ENCODE data around the gene LRIT3.
"Not testable (repeated sequence)": the region's sequence is repeated elsewhere in the genome, so short reads cannot be mapped to it uniquely, and the experiment has no call there.

Gene LRIT3

DNA sequence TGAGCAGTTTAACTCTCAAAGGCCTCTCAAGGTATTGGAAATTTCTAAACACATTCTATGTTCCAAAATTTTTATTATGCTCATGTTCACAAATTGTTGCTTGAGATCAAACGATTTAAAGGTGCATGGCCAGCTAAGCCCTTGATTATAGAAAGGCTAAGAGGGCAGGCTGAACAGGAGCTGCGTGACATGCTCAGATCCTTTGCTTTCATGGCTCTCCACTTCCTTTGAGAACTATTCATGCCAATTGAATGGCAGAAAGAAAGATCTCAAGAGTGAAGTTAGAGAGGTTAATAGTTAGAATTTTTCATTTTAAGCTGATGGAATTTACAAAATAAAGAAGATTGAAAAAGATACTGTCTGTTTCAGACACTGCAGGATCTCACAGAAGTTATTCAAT lies 594 bp downstream of the LRIT3 start:
- DNase-seq (ENCODE audit: low spot score) = no peak

DNA sequence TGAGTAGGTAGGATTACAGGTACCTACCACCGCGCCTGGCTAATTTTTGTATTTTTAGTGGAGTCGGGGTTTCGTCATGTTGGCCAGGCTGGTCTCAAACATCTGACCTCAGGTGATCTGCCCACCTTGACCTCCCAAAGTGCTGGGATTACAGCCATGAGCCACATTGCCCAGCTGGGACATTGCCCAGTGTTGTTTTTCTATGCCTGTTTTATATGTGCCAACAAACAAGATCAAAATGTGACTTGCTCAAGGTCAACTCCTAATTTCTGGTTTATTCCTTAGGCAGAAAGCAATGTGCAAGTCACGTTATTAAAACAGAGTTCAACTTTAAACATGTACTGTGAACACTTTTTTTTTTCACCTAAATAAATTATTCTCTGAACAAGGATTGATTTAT lies 2.7 kb downstream of the LRIT3 start:
- DNase-seq (ENCODE audit: low spot score) = no peak

DNA sequence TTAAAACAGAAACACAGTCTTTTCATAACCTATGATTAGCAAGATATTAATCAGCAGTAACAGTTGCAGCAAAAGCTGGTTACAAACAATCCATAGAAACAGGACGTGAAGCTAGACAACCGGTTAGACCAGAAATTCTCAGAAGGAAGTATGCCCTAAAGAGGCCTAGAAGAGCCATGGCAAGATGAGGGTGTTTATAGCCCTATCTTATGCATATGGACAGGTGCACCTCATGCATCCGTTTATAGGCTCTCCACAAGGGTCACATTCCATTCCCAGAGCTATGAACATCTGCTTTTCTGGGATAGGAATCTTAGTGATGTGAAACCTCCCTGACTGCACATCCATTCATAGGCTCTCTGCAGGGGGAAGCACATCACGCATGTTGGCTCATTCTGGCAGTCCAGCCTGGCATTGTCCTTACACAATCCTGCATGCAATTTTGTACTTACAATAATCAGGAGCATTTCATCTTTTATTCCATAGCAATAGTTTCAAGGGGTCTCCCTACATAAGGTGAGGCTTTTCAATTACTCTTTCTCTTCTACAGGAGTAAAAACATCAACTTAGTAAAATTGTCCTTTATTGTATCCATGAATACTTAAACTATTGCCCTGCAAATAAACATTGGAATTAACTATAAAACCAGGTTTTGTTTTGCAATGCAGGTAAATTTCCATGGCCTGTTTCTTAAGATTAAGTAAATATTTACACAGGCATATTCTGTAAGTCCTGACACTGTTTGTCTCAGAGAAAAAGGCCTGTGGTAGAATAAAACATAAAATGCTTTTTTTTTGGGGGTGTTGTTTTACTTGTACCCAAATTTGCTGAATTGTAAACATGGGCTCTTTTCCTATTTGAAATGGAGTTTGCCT lies 11.8 kb downstream of the LRIT3 start:
- DNase-seq (ENCODE audit: low spot score) = not testable (repeated sequence)

DNA sequence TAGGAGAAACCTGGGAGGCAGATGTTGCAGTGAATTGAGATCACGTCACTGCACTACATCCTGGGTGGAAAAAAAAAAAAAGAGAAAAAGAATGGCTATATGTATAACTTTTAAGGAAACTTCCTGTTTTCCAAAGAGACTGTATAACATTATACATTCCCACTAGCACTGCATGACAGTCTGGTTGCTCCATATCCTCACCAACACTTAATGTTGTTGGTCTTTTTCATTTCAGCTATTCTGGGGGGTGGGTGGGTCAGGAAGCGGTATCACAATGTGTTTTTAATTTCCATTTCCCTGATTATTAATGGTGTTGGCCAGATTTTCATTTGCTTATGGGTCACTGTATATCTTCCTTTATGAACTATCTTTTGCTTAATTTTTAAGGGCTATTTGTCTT lies 13.4 kb downstream of the LRIT3 start:
- DNase-seq (ENCODE audit: low spot score) = no peak

DNA sequence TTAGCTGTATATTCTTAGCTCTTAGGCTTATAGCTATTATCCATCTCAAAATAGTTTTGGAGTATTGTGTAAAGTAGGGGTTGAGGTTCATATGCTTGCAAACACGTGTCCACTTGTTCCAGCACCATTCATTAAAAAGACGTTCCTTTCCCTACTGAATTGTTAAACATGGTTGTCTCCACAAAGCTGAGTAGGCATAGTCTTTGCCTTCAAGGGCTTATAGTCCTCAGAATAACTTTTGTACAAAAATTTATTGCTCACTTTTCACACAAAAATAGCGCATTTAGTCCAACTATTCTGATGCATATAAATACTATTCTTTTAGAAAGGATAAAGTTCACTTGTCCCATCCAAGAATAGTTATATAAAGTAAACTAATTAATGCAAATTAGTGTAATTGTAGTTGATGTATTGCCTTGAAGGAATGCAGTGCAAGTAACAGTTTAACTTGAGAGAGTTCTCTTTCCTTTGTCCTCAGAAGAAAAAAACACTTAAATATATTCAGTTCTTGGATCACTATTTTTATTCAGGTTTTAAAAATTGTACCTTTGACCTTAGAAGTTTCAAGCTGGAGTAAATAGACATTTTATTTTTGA lies 14.1 kb downstream of the LRIT3 start:
- DNase-seq (ENCODE audit: low spot score) = no peak

DNA sequence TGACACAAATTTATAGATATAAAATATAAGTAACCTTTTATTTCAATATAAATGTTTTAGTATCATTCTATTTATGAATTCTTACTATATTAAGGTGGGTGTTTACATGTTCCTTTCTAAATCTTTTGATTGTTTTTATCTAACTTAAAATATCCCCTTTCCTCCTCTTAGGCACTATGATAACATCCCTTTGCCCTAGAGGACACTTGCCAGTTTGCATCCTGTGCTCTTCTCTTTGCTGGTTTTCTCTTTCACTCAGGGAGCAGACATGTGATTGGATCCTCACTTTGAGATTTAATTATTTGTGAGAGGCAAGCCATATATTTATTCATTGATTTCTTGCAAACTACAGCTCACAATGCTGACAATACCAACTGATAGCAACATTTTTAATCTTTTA lies 16.2 kb downstream of the LRIT3 start:
- DNase-seq (ENCODE audit: low spot score) = no peak

DNA sequence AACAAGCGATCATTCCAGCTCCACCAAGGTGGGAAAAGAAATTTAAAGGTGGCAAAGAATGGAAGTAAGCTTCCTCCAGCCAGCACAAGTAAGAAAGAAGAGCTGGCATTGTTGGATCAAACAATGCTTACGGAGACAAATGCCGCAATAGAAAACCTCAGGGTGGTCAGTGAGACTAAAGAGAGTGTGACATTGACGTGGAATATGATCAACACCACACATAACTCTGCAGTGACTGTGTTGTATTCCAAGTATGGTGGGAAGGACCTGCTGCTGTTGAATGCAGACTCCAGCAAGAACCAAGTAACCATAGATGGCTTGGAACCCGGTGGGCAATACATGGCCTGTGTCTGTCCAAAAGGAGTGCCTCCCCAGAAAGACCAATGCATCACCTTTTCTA lies 22.2 kb downstream of the LRIT3 start:
- no peak for DNase-seq (ENCODE audit: low spot score)

DNA sequence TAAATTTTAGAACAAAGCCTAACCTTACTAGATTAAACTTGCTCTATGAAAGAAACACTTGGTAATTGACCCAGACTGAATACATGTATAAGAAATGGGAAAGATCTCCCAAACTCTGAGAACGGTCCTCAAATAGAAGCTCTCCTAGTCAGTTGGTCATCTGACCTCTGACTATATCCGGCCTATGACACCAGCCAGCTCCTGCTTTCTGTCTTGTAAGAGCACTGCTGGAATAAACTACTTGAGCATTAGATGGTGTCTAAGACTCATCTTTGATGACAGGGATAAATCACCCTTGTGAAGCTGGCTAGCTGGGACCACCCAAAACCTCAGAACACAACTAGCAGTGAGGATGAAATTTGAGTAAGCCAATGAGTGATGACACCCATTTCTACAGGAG lies 24.2 kb downstream of the LRIT3 start:
- no peak for DNase-seq (ENCODE audit: low spot score)

DNA sequence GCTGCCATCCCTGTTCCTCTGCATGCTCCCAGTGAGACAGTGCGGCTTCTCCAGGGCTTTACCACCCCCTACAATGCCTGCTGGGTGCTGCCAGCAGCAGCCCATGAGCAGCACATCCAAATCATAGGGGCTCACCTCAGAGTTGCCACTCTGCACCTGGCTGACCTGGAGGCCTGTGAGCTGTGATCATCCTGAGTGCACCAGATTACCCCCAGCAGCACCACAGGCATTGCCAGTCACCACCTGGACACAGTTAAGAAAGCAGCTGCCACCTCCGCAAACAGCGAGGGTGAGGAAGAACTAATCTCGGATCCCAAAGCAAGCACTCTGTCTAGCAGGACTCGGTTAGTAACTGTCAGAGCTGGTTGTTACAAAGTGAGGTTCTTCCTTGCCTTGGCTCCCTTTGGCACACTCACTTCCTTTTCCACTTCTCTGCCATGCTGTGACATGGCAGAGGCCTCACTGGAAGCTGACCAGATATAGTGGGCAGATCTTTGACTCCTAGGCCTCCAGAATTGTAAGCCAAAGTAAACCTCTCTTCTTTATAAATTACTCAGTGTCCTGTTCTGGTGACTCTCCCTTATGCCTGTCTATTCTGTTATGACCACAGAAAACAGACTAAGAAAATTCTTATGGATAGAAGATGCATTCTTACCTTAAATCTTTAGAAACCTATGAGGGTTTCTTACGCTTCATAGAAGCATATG lies 25.2 kb downstream of the LRIT3 start:
- no peak for DNase-seq (ENCODE audit: low spot score)

DNA sequence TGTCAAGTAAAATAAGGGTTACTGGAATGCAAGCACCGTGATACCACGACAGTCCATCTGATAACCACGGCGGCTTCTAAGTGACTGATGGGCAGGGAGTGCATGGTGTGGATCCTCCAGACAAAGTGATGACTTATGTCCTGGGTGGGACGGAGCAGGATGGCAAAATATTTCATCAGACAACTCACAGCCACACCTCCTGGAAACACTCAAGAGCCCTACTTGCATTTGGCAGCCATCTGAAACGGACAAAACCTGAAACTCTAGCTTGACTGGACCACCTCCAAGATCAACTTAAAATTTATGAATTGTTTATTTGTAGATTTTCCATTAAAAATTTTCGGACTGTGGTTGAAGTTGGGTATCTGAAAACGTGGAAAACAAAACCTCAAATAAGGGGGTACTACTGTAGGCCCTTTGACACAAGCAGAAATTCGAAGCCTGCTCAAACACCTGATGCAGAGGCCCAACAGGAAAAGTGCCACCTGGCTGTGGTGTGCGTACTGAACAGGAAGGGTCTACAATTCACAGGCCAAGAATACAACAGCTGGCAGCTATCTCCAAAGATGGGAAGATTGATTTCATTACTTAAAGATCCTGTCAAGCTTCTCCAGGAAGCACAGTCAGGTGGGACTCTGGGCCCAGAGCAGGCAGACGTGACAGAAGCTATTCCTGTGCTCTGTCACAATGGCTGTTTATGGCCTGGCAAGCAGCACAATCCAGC lies 26.0 kb downstream of the LRIT3 start:
- no peak for DNase-seq (ENCODE audit: low spot score)

DNA sequence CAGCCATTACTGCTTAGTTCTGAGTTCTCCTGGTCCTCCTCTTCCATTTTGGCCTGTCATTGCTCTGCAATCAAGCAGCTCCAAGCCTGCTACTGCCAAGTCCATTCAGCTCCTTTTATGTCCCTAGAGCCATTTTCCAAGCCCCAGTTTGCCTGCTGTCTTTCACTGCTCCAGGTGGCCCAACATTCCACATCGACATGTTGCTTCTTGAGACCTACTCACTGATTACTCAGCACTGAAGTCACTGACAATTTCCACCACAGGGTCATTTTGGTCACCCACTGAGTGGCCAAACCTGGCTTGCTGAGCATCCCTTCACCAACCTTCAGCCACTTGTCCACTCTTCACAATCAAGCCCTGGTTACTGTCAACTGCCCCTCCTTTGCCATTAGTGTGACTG lies 27.2 kb downstream of the LRIT3 start:
- DNase-seq (ENCODE audit: low spot score) = no peak

DNA sequence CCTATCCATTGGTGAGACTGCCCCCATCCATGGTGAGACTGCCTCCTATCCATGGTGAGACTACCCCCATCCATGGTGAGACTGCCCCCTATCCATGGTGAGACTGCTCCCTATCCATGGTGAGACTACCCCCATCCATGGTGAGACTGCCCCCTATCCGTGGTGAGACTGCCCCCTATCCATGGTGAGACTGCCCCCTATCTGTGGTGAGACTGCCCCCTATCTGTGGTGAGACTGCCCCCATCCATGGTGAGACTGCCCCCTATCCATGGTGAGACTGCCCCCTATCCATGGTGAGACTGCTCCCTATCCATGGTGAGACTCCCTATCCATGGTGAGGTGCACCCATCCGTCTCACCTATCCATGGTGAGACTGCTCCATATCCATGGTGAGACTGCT lies 27.6 kb downstream of the LRIT3 start:
- not testable (repeated sequence) for DNase-seq (ENCODE audit: low spot score)

DNA sequence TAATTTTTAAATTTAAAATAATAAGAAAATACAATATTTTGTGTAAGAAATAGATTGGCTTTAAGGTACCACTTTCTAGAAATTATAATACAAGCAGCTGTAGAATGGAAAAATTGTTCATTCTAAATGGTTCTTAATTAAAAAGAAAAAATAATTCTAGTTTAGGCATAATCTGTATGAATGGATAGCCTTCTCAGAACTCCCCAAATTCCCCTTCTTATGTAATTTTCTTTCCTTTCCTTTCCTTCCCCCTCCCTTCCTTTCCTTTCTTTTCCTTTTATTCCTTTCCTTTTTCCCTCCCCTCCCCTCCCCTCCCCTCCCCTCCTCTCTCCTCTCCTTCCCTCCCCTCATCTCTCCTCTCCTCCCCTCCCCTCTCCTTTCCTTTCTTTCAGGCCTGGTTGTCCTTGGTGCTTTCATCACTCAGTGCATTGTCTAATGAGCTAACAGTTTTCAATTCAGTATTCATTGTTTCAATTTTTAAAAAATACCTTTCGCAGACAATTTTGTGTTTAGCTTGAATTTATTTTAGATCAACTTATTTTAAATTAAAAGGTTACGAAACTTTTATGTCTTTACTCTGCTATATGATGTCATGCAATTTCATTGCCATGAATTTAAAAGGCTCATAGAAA lies 28.8 kb downstream of the LRIT3 start:
- DNase-seq (ENCODE audit: low spot score) = no peak

DNA sequence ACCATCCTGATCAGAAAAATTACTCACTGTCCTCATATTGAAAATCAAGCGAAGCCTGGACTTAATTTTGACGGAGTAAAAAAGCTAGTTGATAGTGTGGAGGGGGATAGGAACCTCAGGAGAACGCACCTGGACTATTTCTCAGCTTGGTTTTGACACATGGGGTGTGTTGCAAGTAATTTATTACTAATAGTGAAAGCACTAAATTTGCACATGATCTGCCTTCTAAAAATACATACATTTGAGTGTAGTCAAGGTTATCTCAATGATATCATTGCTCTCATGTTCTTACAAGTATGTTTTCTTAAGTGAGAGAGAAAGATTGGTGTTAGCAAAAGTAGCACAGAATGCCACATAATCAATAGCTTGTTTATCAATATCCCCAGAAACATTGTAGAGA lies 29.5 kb downstream of the LRIT3 start:
- DNase-seq (ENCODE audit: low spot score) = no peak

DNA sequence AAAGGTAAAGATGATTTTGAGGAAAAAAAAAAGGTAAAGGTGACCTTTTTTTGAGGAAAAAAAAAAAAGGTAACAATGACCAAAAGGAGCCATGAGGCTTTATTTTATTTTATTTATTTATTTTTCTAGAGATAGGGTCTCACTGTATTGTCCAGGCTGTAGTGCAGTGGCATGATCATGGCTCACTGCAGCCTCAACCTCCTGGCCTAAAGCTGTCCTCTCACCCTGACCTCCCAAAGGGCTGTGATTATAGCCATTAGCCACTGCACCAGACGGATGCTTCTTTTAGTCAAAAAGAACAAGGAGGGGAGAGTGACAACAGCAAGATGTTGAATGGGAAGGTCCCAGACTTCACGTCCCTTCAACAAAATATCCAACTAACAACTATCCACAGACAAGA lies 30.4 kb downstream of the LRIT3 start:
- no peak for DNase-seq (ENCODE audit: low spot score)

DNA sequence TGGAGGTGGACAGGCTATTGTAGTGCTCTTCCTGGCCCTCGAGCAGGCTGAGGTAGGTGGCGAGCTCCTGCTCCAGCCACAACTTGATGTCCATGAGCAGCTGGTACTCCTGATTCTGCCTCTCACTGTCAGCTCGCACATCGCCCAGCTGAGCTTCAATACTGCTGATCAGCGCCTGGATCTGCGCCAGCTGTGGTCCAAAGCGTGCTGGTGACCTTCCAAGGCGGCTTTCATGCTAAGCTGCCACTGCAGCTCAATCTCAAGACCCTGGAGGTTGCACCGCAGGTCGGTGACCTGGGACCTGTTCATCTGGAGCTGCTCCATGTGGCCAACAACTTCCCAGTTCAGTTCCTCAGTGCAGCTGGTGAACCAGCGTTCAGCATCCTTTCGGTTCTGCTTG lies 31.2 kb downstream of the LRIT3 start:
- DNase-seq (ENCODE audit: low spot score) = no peak

DNA sequence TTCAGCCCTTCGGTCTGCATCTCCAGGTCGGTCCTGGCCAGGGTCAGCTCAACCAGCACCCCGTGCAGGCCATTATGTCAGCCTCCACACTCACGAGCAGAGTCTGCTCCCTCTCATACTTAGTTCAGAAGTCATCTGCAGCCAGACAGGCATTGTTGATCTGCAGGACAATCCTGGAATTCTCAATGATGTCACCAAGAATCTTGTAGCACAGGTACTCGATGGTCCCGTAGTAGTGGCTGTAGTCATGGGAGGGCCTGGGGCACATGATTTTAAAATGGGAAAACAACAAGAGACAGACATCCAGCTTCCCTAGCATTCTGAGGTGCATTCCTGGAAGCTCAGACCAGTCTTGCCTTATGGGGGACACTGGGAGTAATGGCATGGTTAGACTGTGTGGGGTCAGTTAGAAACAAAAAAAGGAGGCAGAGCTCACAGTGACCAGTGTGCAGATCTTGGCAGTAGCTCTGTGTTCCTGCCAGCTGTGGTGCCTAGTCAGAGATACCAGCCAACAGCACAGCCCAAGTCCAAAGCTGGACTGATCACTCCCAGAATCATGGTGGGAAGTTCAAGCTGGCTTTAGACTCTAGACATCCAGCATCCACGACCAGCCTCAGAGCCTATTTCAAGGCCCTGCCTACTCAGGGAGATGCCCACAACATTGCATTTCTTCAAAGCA lies 31.9 kb downstream of the LRIT3 start:
- DNase-seq (ENCODE audit: low spot score) = no peak

DNA sequence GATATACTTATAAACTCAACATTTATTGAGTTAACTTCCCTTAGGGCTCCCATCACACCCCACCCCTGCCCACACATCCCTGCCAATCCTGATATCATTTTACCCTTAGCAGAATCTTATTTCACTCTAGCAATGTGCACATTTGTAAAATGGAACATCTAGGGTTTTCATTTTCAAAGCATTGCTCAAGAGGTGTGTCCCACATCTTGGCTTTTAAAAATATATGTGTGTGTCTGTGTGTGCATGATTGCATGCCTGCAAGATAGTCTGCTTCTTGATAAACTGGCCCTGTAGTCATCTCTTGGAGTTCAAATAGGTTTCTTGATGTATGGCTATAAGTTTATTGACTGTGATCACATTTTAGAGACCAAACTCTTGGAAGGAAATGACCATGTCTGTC lies 38.4 kb downstream of the LRIT3 start:
- DNase-seq (ENCODE audit: low spot score) = no peak

DNA sequence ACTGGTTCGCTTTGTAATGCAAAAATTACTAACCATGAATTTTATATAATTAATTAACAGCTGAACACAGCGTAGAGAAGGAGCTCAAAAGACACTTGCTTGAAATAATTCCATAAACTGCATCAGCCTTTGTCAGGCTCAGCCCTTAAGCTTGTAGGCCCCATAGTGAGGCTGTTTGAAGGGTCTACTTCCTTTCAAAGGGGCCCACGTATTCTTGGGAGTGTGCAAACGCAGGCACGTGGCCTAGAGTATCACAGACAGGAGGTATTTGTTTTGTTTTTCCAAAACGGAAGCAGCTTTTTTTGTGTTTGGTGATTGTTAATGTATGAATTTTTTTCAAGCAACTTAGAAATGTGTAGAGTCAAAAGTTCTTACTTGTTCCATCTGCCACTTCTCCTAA lies 39.2 kb downstream of the LRIT3 start:
- no peak for DNase-seq (ENCODE audit: low spot score)

DNA sequence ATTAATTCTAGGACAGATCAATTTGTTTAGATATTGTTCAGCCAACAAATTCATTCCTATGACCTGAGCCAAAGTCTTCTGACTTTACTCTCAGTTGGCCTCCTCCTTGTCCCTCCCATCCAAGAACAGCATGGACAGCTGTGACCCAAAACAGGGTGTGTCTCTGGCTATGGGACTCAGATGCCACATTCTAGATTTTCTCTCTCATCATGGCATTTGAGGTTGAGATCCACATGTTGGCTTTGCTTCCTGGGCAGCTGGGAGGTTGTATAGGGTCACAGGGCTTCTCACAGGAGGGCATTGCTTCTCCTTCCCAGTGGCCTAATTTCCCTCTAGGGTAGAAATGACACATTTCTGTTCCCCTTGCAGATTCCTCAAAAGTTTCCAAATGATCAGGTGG lies 42.2 kb downstream of the LRIT3 start:
- DNase-seq (ENCODE audit: low spot score) = no peak

DNA sequence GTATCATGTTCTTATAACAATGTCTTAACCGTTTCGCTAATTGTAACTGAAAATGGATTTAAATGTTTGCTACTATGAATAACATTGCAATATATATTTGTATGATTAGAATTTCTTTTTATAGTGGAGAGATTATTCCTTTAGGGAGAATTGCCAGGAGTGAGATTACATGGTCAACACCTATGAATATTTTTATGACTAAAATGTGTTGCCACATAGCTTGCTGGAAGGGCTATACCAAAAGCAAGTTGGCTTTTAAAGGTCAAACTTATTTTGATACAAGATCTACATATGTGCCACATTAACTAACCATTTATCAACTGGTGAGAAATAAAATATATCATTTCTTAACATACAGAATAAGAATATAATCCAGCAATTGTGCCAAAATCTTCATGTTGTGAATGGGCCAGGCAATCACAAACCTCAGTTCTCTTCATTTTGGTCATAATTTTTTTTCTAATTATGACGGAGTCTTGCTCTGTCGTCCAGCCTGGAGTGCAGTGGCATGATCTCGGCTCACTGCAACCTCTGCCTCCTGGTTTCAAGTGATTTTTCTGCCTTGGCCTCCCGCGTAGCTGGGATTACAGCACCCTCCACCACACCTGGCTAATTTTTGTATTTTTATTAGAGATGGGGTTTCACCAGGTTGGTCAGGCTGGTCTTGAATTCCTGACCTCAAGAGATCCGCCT lies 54.8 kb downstream of the LRIT3 start:
- no peak for DNase-seq (ENCODE audit: low spot score)

Data from hepatic stellate cell (primary cell).